ENCODE measurements around the gene THBD.
"Not testable (repeated sequence)": the region's sequence is repeated elsewhere in the genome, so short reads cannot be mapped to it uniquely, and the experiment has no call there.

The THBD gene

DNA sequence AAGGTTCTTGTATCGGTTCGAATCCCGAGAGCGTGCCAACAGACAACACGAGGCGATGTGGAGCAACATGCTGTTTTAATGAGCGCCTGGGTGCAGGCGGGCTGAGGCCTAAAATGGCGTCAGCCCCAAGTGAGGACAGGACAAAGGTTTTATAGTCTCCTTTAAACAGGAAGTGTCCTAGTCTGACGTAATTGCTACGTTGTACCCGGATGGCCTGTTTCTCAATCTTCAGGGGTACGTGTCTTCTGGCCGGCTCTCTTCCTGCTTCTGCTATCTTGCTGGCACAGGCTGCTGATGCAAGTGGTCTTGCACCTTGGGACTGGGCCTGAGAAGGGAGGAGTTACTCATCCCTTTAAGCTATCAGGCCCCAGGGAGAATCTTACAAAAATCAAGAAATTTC is 24.0 kb downstream of the THBD start:
- not testable (repeated sequence) for H3K4me3 ChIP-seq (ENCODE audit: low read length); DNase-seq (ENCODE audit: low read depth, low spot score); H3K27me3 ChIP-seq (ENCODE audit: control insufficient read depth, insufficient read depth, low read length); H3K36me3 ChIP-seq (ENCODE audit: control insufficient read depth, insufficient read depth, low read length); H3K9me3 ChIP-seq (ENCODE audit: control insufficient read depth, insufficient read depth, low read length); H3K4me1 ChIP-seq (ENCODE audit: control insufficient read depth, insufficient read depth, low read length); H3K27ac ChIP-seq (ENCODE audit: low read length)
- WGBS (ENCODE audit: insufficient coverage, insufficient read length) = no CpG with 5 or more reads among the region's 14 CpGs

DNA sequence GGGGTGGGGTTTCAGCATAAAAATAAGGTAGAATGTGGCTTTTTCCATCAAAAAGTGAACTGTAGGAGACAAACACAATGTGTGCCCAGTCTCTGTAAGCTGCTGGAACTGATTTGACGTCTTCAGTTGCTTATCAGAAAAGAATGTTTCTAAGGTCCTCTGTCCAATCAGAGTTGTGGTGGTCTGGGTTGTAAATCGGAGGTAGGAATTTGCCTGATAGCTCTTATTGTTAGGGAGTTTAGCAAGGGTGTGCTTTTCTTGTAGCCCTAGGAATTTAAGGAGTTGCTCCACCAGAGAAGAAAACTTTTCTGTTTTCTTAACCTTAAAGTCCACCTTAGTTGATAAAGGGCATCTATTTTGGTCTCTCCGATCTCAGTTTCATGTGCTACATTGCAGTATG is 24.8 kb downstream of the THBD start:
- Histone ChIP-seq H3K36me3 (ENCODE audit: control insufficient read depth, insufficient read depth, low read length) (no peaks in the 10 kb centered on the region), H3K4me1 (ENCODE audit: control insufficient read depth, insufficient read depth, low read length) (no peaks in the 10 kb centered on the region), H3K27me3 (ENCODE audit: control insufficient read depth, insufficient read depth, low read length) (no peaks in the 10 kb centered on the region), H3K9me3 (ENCODE audit: control insufficient read depth, insufficient read depth, low read length) (no peaks in the 10 kb centered on the region), H3K27ac (ENCODE audit: low read length) (no peak overlapping the region), H3K4me3 (ENCODE audit: low read length) (no peak overlapping the region)
- DNase-seq (ENCODE audit: low read depth, low spot score) = no peak
- WGBS (ENCODE audit: insufficient coverage, insufficient read length) = no CpG with 5 or more reads among the region's 3 CpGs

DNA sequence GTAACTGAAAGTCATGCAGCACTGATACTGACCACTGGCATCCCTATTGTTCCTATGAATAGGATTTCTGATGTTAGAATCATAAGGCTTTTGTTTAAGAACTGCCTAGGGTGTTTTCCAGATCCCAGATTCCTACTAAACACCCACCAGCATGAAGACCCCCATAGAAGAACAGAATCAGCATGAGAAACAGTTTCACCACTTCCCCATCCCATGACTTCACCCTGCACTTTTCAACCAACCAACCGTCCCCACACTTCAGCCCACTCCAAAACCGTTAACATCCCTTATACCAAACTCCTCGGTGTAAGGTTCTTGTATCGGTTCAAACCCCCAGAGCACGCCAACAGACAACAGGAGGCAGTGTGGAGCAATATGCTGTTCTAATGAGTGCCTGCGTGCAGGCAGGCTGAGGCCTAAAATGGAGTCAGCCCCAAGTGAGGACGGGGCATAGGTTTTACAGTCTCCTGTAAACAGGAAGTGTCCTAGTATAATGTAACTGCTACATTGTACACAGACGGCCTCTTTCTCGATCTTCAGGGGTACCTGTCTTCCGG is 25.8 kb downstream of the THBD start:
- no peak overlapping the region for H3K4me3 ChIP-seq (ENCODE audit: low read length)
- H3K9me3 ChIP-seq (ENCODE audit: control insufficient read depth, insufficient read depth, low read length) = no peaks in the 10 kb centered on the region
- H3K27me3 ChIP-seq (ENCODE audit: control insufficient read depth, insufficient read depth, low read length) = no peaks in the 10 kb centered on the region
- H3K27ac ChIP-seq (ENCODE audit: low read length) = no peak overlapping the region
- WGBS (ENCODE audit: insufficient coverage, insufficient read length) = 100% methylated on average over 3 of the region's 10 CpGs
- no peaks in the 10 kb centered on the region for H3K4me1 ChIP-seq (ENCODE audit: control insufficient read depth, insufficient read depth, low read length)
- H3K36me3 ChIP-seq (ENCODE audit: control insufficient read depth, insufficient read depth, low read length) = no peaks in the 10 kb centered on the region
- DNase-seq (ENCODE audit: low read depth, low spot score) = no peak

DNA sequence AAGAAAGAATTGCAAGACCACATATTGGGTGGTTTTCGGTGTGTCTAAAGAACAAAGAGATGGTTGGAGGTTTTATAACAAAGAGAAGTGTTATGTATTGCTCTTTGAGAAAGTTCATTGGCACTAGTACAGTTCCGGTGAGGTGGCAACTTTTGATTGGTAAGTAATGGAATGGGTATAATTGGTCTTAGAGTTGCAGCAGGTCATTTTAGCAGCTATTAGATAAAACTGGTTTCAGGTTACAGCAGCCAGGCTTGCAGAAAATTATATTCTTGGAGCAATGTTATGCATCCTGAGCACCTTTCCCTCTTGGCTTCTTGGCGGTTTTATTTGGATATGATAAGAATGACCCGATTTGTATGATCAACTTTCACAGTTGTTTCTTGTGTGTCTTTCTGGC is 26.6 kb downstream of the THBD start:
- Histone ChIP-seq H3K4me3 (ENCODE audit: low read length) (no peak overlapping the region), H3K9me3 (ENCODE audit: control insufficient read depth, insufficient read depth, low read length) (no peaks in the 10 kb centered on the region), H3K36me3 (ENCODE audit: control insufficient read depth, insufficient read depth, low read length) (no peaks in the 10 kb centered on the region), H3K27me3 (ENCODE audit: control insufficient read depth, insufficient read depth, low read length) (no peaks in the 10 kb centered on the region), H3K27ac (ENCODE audit: low read length) (no peak overlapping the region), H3K4me1 (ENCODE audit: control insufficient read depth, insufficient read depth, low read length) (no peaks in the 10 kb centered on the region)
- DNase-seq (ENCODE audit: low read depth, low spot score) = no peak
- no CpG with 5 or more reads among the region's 4 CpGs for WGBS (ENCODE audit: insufficient coverage, insufficient read length)

DNA sequence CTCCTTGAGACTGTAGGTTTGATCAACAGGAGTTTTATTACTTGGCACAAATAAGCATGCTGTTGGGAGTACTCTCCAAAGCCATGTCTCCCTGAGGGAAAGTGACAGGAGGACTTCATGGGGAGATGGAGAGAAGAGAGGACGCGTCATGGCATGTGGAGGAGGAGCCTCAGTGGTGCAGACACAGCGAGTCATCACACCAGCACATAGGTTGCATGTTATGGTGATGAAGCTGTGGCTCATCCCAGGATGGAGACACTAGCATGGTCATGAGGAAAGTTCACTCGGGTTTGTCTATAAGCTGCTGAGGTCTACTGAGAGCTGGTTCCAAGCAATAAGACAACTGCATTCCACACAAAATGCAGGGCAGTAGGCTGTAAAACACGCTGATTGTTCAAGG is 27.5 kb downstream of the THBD start:
- Histone ChIP-seq H3K4me3 (ENCODE audit: low read length) (no peak overlapping the region), H3K9me3 (ENCODE audit: control insufficient read depth, insufficient read depth, low read length) (no peaks in the 10 kb centered on the region), H3K4me1 (ENCODE audit: control insufficient read depth, insufficient read depth, low read length) (no peaks in the 10 kb centered on the region), H3K27ac (ENCODE audit: low read length) (no peak overlapping the region), H3K27me3 (ENCODE audit: control insufficient read depth, insufficient read depth, low read length) (no peaks in the 10 kb centered on the region), H3K36me3 (ENCODE audit: control insufficient read depth, insufficient read depth, low read length) (no peaks in the 10 kb centered on the region)
- WGBS (ENCODE audit: insufficient coverage, insufficient read length) = no CpG with 5 or more reads among the region's 5 CpGs
- DNase-seq (ENCODE audit: low read depth, low spot score) = no peak

DNA sequence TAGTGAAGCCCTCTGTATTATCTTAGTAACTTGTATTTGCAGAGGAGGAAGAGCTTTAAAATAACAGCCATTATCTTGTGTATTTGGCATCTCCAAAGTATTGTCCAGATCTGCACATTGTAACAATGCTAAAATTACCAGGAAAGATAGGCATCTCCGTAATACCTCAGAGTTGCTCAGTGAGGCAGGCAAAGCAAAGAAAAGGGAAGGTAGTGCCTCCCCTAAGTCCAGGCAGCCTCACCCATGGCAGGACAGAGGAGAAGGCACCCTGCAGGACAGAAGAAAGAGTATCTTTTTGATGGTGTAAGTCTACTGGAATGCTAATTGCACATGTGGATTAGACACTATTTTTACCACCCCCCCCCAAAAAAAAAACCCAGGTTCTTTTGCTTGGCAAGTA is 27.9 kb downstream of the THBD start:
- Histone ChIP-seq H3K36me3 (ENCODE audit: control insufficient read depth, insufficient read depth, low read length) (no peaks in the 10 kb centered on the region), H3K27me3 (ENCODE audit: control insufficient read depth, insufficient read depth, low read length) (no peaks in the 10 kb centered on the region), H3K4me1 (ENCODE audit: control insufficient read depth, insufficient read depth, low read length) (no peaks in the 10 kb centered on the region), H3K27ac (ENCODE audit: low read length) (no peak overlapping the region), H3K9me3 (ENCODE audit: control insufficient read depth, insufficient read depth, low read length) (no peaks in the 10 kb centered on the region), H3K4me3 (ENCODE audit: low read length) (no peak overlapping the region)
- no peak for DNase-seq (ENCODE audit: low read depth, low spot score)
- no CpG with 5 or more reads among the region's 1 CpG for WGBS (ENCODE audit: insufficient coverage, insufficient read length)

DNA sequence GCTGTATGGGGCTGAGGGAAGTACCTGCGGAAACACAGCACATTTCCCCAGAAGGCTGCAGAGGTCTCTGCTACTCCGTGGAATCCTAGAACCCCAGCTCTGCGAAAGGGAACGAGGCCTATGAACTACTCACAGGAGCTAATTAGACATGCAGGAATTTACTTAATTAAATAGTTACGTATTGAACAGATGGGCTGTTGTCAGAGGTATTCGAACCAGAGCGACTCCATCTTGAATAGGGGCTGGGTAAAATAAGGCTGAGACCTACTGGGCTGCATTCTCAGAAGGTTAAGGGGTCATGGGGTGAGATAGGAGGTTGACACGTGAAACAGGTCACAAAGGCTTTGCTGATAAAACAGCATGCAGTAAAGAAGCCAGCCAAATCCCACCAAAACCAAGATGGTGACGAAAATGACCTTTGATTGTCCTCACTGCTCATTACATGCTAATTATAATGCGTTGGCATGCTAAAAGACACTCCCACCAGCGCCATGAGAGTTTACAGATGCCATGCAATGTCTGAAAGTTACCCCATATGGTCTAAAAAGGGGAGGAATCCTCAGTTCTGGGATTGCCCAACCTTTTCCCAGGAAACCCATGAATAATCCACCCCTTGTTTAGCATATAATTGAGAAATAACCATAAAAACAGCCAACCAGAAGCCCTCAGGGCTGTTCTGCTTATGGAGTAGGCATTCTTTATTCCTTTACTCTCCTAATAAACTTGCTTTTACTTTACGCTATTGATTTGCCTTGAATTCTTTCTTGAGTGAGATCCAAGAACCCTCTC is 29.0 kb downstream of the THBD start:
- Histone ChIP-seq H3K36me3 (ENCODE audit: control insufficient read depth, insufficient read depth, low read length) (no peaks in the 10 kb centered on the region), H3K4me3 (ENCODE audit: low read length) (no peak overlapping the region), H3K27me3 (ENCODE audit: control insufficient read depth, insufficient read depth, low read length) (no peaks in the 10 kb centered on the region), H3K9me3 (ENCODE audit: control insufficient read depth, insufficient read depth, low read length) (no peaks in the 10 kb centered on the region), H3K27ac (ENCODE audit: low read length) (no peak overlapping the region), H3K4me1 (ENCODE audit: control insufficient read depth, insufficient read depth, low read length) (no peaks in the 10 kb centered on the region)
- DNase-seq (ENCODE audit: low read depth, low spot score) = no peak
- no CpG with 5 or more reads among the region's 12 CpGs for WGBS (ENCODE audit: insufficient coverage, insufficient read length)

DNA sequence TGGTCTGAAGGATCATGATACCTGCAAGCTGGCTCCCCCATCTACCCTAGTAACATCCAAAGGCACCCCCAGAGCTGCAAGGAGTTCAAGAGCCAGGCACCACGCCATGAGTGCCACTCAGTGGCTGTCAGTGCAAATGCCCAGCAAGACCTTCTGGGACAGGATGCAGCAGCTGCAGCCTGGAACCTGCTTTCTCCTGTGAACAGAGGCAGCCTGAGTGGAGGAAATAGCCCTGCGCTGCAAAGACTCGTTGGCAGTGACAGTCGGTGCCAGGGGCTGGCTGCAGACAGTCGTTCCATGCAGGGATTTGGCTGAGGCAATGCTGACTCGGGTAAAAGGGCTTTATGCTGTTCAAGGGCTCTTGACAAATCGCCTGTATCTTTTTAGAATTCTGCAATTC is 30.1 kb downstream of the THBD start:
- WGBS (ENCODE audit: insufficient coverage, insufficient read length) = no CpG with 5 or more reads among the region's 7 CpGs
- Histone ChIP-seq H3K27me3 (ENCODE audit: control insufficient read depth, insufficient read depth, low read length) (no peaks in the 10 kb centered on the region), H3K4me1 (ENCODE audit: control insufficient read depth, insufficient read depth, low read length) (no peaks in the 10 kb centered on the region), H3K36me3 (ENCODE audit: control insufficient read depth, insufficient read depth, low read length) (no peaks in the 10 kb centered on the region), H3K9me3 (ENCODE audit: control insufficient read depth, insufficient read depth, low read length) (no peaks in the 10 kb centered on the region), H3K27ac (ENCODE audit: low read length) (no peak overlapping the region), H3K4me3 (ENCODE audit: low read length) (no peak overlapping the region)
- DNase-seq (ENCODE audit: low read depth, low spot score) = no peak

DNA sequence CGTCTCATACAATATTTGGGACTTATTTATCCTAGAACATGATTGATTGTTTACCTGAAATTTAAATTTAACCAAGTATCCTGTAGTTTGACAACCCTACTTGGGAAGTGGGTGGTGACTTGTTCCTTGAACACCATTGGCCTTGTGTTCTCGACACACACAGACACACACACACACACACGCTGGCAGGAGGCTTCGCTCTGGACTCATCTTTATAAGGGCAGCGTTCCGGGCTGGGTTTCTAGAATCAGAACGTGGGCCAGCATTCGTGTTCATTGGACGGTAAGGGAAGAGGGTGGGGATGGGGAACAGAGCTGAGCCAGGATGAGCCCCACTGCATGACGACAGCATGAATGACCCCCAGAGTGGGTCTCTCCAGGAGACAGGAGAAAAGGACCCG is 30.5 kb downstream of the THBD start:
- Histone ChIP-seq H3K9me3 (ENCODE audit: control insufficient read depth, insufficient read depth, low read length) (no peaks in the 10 kb centered on the region), H3K4me3 (ENCODE audit: low read length) (no peak overlapping the region), H3K27me3 (ENCODE audit: control insufficient read depth, insufficient read depth, low read length) (no peaks in the 10 kb centered on the region), H3K36me3 (ENCODE audit: control insufficient read depth, insufficient read depth, low read length) (no peaks in the 10 kb centered on the region), H3K27ac (ENCODE audit: low read length) (no peak overlapping the region), H3K4me1 (ENCODE audit: control insufficient read depth, insufficient read depth, low read length) (no peaks in the 10 kb centered on the region)
- no CpG with 5 or more reads among the region's 11 CpGs for WGBS (ENCODE audit: insufficient coverage, insufficient read length)
- DNase-seq (ENCODE audit: low read depth, low spot score) = no peak

DNA sequence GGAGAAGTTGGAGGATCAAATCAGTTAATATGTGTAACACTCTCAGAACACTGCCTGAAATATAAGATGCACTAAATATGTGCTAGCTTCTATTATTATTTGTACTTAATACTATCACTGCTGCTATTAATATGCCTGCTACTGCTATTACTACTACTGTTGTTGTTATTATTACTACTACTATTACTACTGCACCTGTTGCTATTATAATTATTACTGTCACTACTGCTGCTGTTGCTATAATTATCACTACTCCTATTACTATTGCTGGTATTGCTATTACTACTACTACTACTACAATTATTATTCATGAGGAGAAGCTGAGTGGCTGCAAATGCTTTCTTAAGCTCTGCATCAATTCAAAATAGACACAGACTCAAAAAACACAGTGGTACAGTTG is 31.0 kb downstream of the THBD start:
- DNase-seq (ENCODE audit: low read depth, low spot score) = no peak
- H3K4me1 ChIP-seq (ENCODE audit: control insufficient read depth, insufficient read depth, low read length) = no peaks in the 10 kb centered on the region
- H3K36me3 ChIP-seq (ENCODE audit: control insufficient read depth, insufficient read depth, low read length) = no peaks in the 10 kb centered on the region
- H3K27ac ChIP-seq (ENCODE audit: low read length) = no peak overlapping the region
- no peak overlapping the region for H3K4me3 ChIP-seq (ENCODE audit: low read length)
- H3K27me3 ChIP-seq (ENCODE audit: control insufficient read depth, insufficient read depth, low read length) = no peaks in the 10 kb centered on the region
- no peaks in the 10 kb centered on the region for H3K9me3 ChIP-seq (ENCODE audit: control insufficient read depth, insufficient read depth, low read length)

DNA sequence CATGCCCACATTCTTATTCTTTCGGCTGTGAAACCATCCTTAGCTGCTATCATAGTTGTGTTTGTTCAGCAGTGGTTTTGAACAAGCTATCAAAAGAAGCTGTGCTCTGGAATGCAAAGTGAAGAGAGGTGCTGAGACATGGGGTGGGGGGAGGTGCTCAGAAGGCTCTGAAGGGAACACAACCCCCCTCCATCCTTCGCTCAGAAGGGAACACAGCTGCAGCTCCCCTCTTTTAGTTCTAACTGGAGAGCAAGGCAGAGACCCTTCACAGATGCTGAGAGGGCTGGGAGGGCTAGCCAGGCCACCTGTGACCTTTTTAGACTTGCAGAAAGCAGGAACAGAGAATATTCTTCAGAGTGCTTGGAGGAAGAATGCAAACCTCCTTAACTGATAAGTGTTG is 32.0 kb downstream of the THBD start:
- WGBS (ENCODE audit: insufficient coverage, insufficient read length) = no CpG with 5 or more reads among the region's 2 CpGs
- Histone ChIP-seq H3K27ac (ENCODE audit: low read length) (no peak overlapping the region), H3K4me1 (ENCODE audit: control insufficient read depth, insufficient read depth, low read length) (no peaks in the 10 kb centered on the region), H3K36me3 (ENCODE audit: control insufficient read depth, insufficient read depth, low read length) (no peaks in the 10 kb centered on the region), H3K4me3 (ENCODE audit: low read length) (no peak overlapping the region), H3K27me3 (ENCODE audit: control insufficient read depth, insufficient read depth, low read length) (no peaks in the 10 kb centered on the region), H3K9me3 (ENCODE audit: control insufficient read depth, insufficient read depth, low read length) (no peaks in the 10 kb centered on the region)
- DNase-seq (ENCODE audit: low read depth, low spot score) = no peak

Measured in iPS DF 6.9 (cell line).